Mesothelial cell of epicardium (in vitro differentiated cells): ENCODE results near the gene GOLGA1. TPM values are rescaled to one million over a fixed set of nuclear protein-coding genes. Genes with fewer than 3 reads are reported as not detected.

Source experiments
- DNase-seq, 2 experiments: peaks; one replicate each; pipeline ENCODE4 v3.0.0; 2021; ENCODE audit warnings: low spot score in 2 of 2; ENCODE audit not compliant: unreplicated experiment in 2 of 2
- H3K27ac Mint-ChIP-seq: 2 replicates; pipeline ENCODE4 v1.8.0; 2021; ENCODE audit warnings: mixed read lengths
- H3K27me3 Mint-ChIP-seq: 2 replicates; pipeline ENCODE4 v1.8.0; 2021; ENCODE audit warnings: low read depth, mixed read lengths
- H3K36me3 Mint-ChIP-seq: 2 replicates; pipeline ENCODE4 v1.8.0; 2021; ENCODE audit warnings: mixed read lengths
- H3K4me1 Mint-ChIP-seq: 2 replicates; pipeline ENCODE4 v1.8.0; 2021; ENCODE audit warnings: mixed read lengths
- H3K4me3 Mint-ChIP-seq: 2 replicates; pipeline ENCODE4 v1.8.0; 2021; ENCODE audit warnings: mild to moderate bottlenecking, moderate library complexity, mixed read lengths
- H3K9me3 Mint-ChIP-seq: 2 replicates; pipeline ENCODE4 v1.8.0; 2021; ENCODE audit warnings: mixed read lengths
- CTCF ChIP-seq: fragments of 200-600 bp; sonication (generic); IDR thresholded peaks from one replicate; pipeline ENCODE4 v1.5.0; 2021; ENCODE audit warnings: antibody characterized with exemption; ENCODE audit not compliant: unreplicated experiment
- total RNA-seq: library from RNA; stranded (reverse); gene quantifications from 3 replicates; pipeline ENCODE4 v1.2.1, GENCODE V29; 2021

GOLGA1 gene
- total RNA-seq, 1 donor from 2014 or later = 23.6 TPM

DNA sequence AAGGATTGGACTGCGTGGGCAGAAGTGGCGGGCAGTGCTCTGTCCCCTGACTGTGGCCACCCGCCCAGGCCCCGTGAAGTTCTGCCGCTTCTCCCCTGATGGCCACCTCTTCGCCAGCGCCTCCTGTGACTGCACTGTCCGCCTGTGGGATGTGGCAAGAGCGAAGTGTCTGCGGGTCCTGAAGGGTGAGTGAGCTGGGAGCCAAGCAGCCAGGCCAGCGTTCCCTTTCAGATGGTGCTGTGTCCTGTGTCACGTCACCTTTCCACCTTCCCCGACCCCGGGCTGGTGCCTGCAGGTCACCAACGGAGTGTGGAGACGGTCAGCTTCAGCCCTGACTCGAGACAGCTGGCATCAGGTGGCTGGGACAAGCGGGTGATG is 85.3 kb downstream of the GOLGA1 start:
- Mint-ChIP-seq H3K9me3 (no peaks in the 10 kb centered on the region), H3K27ac (no peak overlapping the region), H3K36me3 (peaks cover 6% of the 10 kb centered on the region), H3K4me1 (peaks cover 23% of the 10 kb centered on the region), H3K4me3 (no peak overlapping the region), H3K27me3 (no peaks in the 10 kb centered on the region)
- TF ChIP-seq CTCF = no peak
- no peak for DNase-seq

- Mint-ChIP-seq H3K9me3 (no peaks in the 10 kb centered on the region), H3K36me3 (no peaks in the 10 kb centered on the region), H3K27me3 (no peaks in the 10 kb centered on the region), H3K4me1 (peaks cover 19% of the 10 kb centered on the region), H3K4me3 (no peak overlapping the region), H3K27ac (no peak overlapping the region)
- TF ChIP-seq CTCF = no peak
- no peak for DNase-seq
Observed at GRCh38 chr9:124854822-124855221, 86.1 kb downstream of the GOLGA1 start.

- no peak overlapping the region for H3K4me3 Mint-ChIP-seq
- DNase-seq = no peak
- no peaks in the 10 kb centered on the region for H3K9me3 Mint-ChIP-seq
Observed at GRCh38 chr9:124854161-124854560, 86.7 kb downstream of the GOLGA1 start.

DNA sequence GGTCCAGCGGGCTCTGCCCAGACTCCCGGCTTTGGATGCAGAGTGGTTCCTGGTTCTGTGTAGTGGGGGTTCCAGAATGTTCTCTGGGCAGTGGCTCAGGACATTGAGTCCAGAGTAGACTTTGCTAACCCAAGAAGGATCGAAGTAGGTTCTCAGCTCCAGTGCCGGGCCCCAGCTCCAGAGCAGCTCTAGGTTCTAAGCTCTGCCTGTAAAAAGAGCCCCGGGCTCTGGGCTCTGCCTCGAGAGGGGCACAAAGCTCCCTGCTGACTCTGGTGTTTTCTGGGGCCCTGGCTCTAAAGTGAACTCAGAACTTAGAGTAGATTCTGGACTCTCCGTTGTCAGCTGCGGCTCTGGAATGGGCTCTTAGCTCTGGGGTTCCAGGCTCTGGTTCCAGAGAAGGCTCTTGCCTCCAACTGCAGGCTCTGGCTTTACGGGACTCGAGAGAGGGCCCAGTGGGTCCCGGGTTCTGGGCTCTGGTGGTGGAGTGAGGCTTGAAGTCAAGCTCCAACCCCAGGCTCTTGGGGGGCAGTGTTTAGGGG is 87.2 kb downstream of the GOLGA1 start:
- peaks cover 17% of the 10 kb centered on the region for H3K4me1 Mint-ChIP-seq
- no peak overlapping the region for H3K27ac Mint-ChIP-seq
- no peak for TF ChIP-seq CTCF
- no peak for DNase-seq
- no peaks in the 10 kb centered on the region for H3K9me3 Mint-ChIP-seq
- H3K4me3 Mint-ChIP-seq = peak overlapping the region; percentile 66
- no peaks in the 10 kb centered on the region for H3K27me3 Mint-ChIP-seq
- no peaks in the 10 kb centered on the region for H3K36me3 Mint-ChIP-seq

More at GRCh38 chr9:124854161-124854560, 86.7 kb downstream of the GOLGA1 start:
- no peaks in the 10 kb centered on the region for H3K27me3 Mint-ChIP-seq
- H3K27ac Mint-ChIP-seq = no peak overlapping the region
- H3K36me3 Mint-ChIP-seq = no peaks in the 10 kb centered on the region
- peaks cover 17% of the 10 kb centered on the region for H3K4me1 Mint-ChIP-seq
- TF ChIP-seq CTCF = no peak

DNA sequence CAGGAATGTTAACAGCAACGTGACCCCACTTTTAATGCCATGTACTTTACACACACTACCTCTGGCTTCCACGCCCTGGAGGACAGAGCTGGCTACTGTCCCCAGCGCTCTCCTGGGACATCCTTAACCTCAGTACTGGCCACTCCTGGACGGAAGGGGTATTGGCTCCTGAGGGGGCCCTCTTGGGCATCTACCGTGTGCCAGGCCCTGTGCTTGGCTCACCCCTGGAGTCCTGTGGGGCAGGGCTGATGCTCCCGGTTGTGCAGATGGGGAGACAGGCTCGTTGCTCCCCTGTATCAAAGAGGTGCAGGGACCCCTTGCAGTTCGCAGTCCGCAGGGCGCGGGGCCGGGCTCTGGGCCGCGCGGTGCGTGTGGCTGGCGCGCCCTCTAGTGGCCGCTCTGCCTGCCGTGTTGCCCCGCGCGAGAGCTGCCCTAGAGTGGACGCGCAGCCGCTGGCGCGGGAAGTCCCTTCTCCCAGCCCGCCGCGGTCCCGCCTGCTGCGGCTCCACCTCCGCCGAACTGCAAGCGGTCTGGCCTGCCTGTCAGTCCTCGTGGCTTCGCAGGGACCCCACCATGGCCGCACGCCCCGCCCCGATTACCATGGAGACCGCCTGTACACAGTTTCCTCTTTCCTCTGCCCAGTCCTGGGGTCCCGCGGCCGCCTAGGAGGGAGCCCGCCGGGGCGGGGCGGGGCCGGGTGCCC is 87.9 kb downstream of the GOLGA1 start, which contains the start of gene WDR38:
TSS of gene WDR38 (plus strand) at position 632 of the 703 bp plus-strand sequence. CDS start 72 bp downstream, outside the sequence.
- peak; percentile 99 for TF ChIP-seq CTCF
- Mint-ChIP-seq H3K9me3 (no peaks in the 10 kb centered on the region), H3K27me3 (no peaks in the 10 kb centered on the region), H3K36me3 (no peaks in the 10 kb centered on the region), H3K27ac (no peak within 1 kb of the TSS), H3K4me3 (peak within 1 kb of the TSS; percentile 66), H3K4me1 (peaks cover 17% of the 10 kb centered on the region)
- peak; percentile 65 to 86 for DNase-seq
